Neutrophil (primary cell): ENCODE data around the gene TCF4.

ENCODE experiments used
- H3K27ac ChIP-seq: fragments of 200-600 bp; sonication (generic); 2 replicates; pipeline ENCODE4 v1.5.1; 2016; ENCODE audit warnings: mild to moderate bottlenecking, moderate library complexity
- H3K27me3 ChIP-seq: fragments of 200-600 bp; sonication (generic); 2 replicates; pipeline ENCODE4 v1.6.0; 2016; ENCODE audit warnings: mild to moderate bottlenecking
- H3K36me3 ChIP-seq: fragments of 200-600 bp; sonication (generic); 2 replicates; pipeline ENCODE4 v1.5.1; 2017
- H3K4me1 ChIP-seq, 2 experiments: fragments of 200-600 bp in 1 of 2; sonication (generic) in 1 of 2; 1 replicate in 1 of 2; 2 replicates in 1 of 2; pipeline versions ENCODE4 v1.5.1 to v1.6.1; 2013 to 2016; ENCODE audit warnings: low read depth in 1 of 2, low read length in 1 of 2, mild to moderate bottlenecking in 1 of 2, moderate library complexity in 1 of 2; ENCODE audit not compliant: control insufficient read depth in 1 of 2, insufficient read depth in 1 of 2
- H3K4me3 ChIP-seq, 2 experiments: fragments of 200-600 bp in 1 of 2; sonication (generic) in 1 of 2; 1 replicate in 1 of 2; 2 replicates in 1 of 2; pipeline ENCODE4 v1.5.1; 2013 to 2016; ENCODE audit warnings: low read depth in 1 of 2, low read length in 1 of 2, mild to moderate bottlenecking in 1 of 2, moderate library complexity in 1 of 2
- H3K9me3 ChIP-seq: fragments of 200-600 bp; sonication (generic); 2 replicates; pipeline ENCODE4 v1.5.1; 2016
- TF ChIP-seq, protein P1 (sequence below): fragments of 200-600 bp; sonication (generic); IDR thresholded peaks from 2 replicates; pipeline ENCODE4 v1.5.1; 2016; ENCODE audit warnings: antibody characterized with exemption

The TCF4 gene

GRCh38 chr18:55390898-55391297 is 197.1 kb downstream of the TCF4 start:
- no peaks in the 10 kb centered on the region for H3K36me3 ChIP-seq

GRCh38 chr18:55387139-55387984 is 200.6 kb downstream of the TCF4 start:
- Histone ChIP-seq H3K36me3 (no peaks in the 10 kb centered on the region), H3K4me3 (no peak overlapping the region), H3K27me3 (no peaks in the 10 kb centered on the region), H3K27ac (no peak overlapping the region), H3K9me3 (no peaks in the 10 kb centered on the region), H3K4me1 (no peaks in the 10 kb centered on the region)
- TF ChIP-seq, protein P1, sequence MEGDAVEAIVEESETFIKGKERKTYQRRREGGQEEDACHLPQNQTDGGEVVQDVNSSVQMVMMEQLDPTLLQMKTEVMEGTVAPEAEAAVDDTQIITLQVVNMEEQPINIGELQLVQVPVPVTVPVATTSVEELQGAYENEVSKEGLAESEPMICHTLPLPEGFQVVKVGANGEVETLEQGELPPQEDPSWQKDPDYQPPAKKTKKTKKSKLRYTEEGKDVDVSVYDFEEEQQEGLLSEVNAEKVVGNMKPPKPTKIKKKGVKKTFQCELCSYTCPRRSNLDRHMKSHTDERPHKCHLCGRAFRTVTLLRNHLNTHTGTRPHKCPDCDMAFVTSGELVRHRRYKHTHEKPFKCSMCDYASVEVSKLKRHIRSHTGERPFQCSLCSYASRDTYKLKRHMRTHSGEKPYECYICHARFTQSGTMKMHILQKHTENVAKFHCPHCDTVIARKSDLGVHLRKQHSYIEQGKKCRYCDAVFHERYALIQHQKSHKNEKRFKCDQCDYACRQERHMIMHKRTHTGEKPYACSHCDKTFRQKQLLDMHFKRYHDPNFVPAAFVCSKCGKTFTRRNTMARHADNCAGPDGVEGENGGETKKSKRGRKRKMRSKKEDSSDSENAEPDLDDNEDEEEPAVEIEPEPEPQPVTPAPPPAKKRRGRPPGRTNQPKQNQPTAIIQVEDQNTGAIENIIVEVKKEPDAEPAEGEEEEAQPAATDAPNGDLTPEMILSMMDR = no peak

More at GRCh38 chr18:55390898-55391297, 197.1 kb downstream of the TCF4 start:
- Histone ChIP-seq H3K4me3 (no peak overlapping the region), H3K27me3 (no peaks in the 10 kb centered on the region), H3K9me3 (no peaks in the 10 kb centered on the region), H3K27ac (no peak overlapping the region), H3K4me1 (peaks cover 0 to 4% of the 10 kb centered on the region in 2 experiments)
- TF ChIP-seq, protein P1 = no peak

GRCh38 chr18:55386545-55386944 is 201.4 kb downstream of the TCF4 start:
- no peaks in the 10 kb centered on the region for H3K27me3 ChIP-seq
- TF ChIP-seq, protein P1 = no peak
- no peaks in the 10 kb centered on the region for H3K4me1 ChIP-seq
- H3K4me3 ChIP-seq = no peak overlapping the region
- no peaks in the 10 kb centered on the region for H3K9me3 ChIP-seq
- H3K27ac ChIP-seq = no peak overlapping the region
- no peaks in the 10 kb centered on the region for H3K36me3 ChIP-seq

DNA sequence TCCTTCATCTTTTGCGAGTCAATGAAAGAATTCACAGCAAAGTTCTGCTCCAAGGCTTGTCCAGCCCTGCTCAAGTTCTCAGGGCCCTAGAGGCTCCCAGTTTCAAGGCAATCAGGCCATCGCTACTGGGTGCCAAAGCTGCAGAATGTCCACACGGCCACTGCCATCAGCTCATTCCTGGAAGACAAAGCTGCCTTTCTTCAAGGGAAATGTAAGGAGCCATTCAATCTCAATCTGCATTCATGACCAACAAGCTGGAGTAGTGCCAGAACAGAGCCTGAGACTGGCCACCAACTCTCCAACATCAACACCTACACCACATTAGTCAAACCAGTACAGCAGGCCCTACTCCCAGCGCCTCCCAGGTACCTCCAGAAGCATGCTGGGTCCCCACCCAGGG is 202.2 kb downstream of the TCF4 start:
- H3K4me1 ChIP-seq = no peaks in the 10 kb centered on the region
- no peak overlapping the region for H3K27ac ChIP-seq
- no peak overlapping the region for H3K4me3 ChIP-seq
- TF ChIP-seq, protein P1 = no peak
- no peaks in the 10 kb centered on the region for H3K27me3 ChIP-seq
- H3K36me3 ChIP-seq = no peaks in the 10 kb centered on the region
- no peaks in the 10 kb centered on the region for H3K9me3 ChIP-seq

DNA sequence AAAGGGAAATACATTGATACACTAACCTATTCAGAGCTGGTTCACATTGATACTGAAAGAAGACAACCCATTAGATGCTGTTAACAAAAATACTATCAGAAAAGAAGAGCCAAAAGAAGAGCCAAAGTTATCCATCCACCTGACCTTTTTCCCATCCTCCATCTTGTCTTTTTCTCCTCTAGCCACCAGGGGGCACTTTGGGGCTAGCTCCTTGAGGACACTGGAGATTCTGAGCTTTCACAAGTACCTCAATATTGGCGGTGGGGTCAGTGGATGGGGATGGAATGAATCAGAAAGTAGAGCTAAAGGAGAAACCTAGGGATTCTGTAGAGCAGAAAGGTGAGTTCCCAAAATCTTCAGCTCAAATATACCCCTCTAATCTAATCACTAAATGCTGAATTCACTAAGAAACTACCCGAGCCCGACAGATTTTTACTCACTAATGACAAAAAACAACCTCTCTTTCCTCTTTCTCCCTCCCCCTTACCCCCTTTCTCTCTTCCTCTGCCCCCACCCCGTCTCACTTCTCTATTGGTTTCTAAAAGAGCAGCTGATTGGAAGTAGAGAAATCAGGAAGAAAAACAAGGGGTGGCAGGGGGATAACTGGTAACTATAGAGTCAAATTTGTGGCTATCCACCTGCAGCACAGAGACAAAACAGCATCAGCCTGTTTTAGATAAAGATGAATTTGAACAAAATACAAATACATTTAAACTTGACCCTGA is 203.3 kb downstream of the TCF4 start:
- H3K4me3 ChIP-seq = no peak overlapping the region
- no peaks in the 10 kb centered on the region for H3K27me3 ChIP-seq
- TF ChIP-seq, protein P1 = no peak
- no peaks in the 10 kb centered on the region for H3K9me3 ChIP-seq
- no peak overlapping the region for H3K27ac ChIP-seq
- no peaks in the 10 kb centered on the region for H3K36me3 ChIP-seq
- no peaks in the 10 kb centered on the region for H3K4me1 ChIP-seq
